ENCODE results near the gene PPP2R5D. TPM values are rescaled to one million over a fixed set of nuclear protein-coding genes. Genes with fewer than 3 reads are reported as not detected.

The PPP2R5D gene
- total and polyA plus RNA-seq, 2 donors from 2014 or later, result 21.8 to 22.6 TPM

DNA sequence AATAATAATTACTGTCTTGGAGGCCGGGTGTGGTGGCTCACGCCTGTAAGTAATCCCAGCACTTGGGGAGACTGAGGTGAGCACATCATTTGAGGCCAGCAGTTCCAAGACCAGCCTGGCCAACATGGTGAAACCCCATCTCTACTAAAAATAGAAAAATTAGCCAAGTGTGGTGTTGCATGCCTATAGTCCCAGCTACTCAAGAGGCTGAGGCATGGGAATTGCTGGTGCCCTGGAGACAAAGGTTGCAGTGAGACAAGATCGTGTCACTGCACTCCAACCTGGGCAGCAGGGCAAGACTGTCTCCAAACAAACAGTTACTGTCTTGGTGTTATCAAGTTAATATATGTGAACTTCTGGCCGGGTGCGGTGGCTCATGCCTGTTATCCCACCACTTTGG is 42.0 kb downstream of the PPP2R5D start:
- H3K9me3 ChIP-seq (ENCODE audit: control insufficient read depth in 2 of 3, insufficient read depth in 1 of 3, low read length in 3 of 3), result no peaks in the 10 kb centered on the region
- no peak for DNase-seq
- no peak overlapping the region for H3K27ac ChIP-seq (ENCODE audit: low read depth in 2 of 2, low read length in 2 of 2)
- no peak overlapping the region for H3K4me3 ChIP-seq (ENCODE audit: low read length in 3 of 3)
- H3K4me1 ChIP-seq (ENCODE audit: control insufficient read depth in 2 of 3, insufficient read depth in 2 of 3, low read depth in 1 of 3, low read length in 3 of 3), result no peaks in the 10 kb centered on the region
- peaks cover 7 to 38% (median 29%) of the 10 kb centered on the region in 3 donors for H3K36me3 ChIP-seq (ENCODE audit: control insufficient read depth in 2 of 3, insufficient read depth in 3 of 3, low read length in 3 of 3)
- no peak for FAIRE-seq
- no peak overlapping the region for H3K9ac ChIP-seq (ENCODE audit: low read length in 3 of 3)
- TF ChIP-seq, protein P1, sequence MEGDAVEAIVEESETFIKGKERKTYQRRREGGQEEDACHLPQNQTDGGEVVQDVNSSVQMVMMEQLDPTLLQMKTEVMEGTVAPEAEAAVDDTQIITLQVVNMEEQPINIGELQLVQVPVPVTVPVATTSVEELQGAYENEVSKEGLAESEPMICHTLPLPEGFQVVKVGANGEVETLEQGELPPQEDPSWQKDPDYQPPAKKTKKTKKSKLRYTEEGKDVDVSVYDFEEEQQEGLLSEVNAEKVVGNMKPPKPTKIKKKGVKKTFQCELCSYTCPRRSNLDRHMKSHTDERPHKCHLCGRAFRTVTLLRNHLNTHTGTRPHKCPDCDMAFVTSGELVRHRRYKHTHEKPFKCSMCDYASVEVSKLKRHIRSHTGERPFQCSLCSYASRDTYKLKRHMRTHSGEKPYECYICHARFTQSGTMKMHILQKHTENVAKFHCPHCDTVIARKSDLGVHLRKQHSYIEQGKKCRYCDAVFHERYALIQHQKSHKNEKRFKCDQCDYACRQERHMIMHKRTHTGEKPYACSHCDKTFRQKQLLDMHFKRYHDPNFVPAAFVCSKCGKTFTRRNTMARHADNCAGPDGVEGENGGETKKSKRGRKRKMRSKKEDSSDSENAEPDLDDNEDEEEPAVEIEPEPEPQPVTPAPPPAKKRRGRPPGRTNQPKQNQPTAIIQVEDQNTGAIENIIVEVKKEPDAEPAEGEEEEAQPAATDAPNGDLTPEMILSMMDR (IDR thresholded peaks at IDR 0.05; ENCODE audit: borderline replicate concordance, extremely low read depth, insufficient read depth), result no peak
- H3K27me3 ChIP-seq (ENCODE audit: control insufficient read depth, insufficient read depth, low read length), result no peaks in the 10 kb centered on the region
- intact Hi-C loops (cut with DNase I), result no loop called here

- intact Hi-C loops (cut with DNase I), result no loop called here
- Histone ChIP-seq H3K27me3 (ENCODE audit: control insufficient read depth, insufficient read depth, low read length) (no peaks in the 10 kb centered on the region), H3K9ac (ENCODE audit: low read length in 3 of 3) (no peak overlapping the region), H3K27ac (ENCODE audit: low read depth in 2 of 2, low read length in 2 of 2) (no peak overlapping the region), H3K9me3 (ENCODE audit: control insufficient read depth in 2 of 3, insufficient read depth in 1 of 3, low read length in 3 of 3) (no peaks in the 10 kb centered on the region), H3K4me1 (ENCODE audit: control insufficient read depth in 2 of 3, insufficient read depth in 2 of 3, low read depth in 1 of 3, low read length in 3 of 3) (no peaks in the 10 kb centered on the region), H3K4me3 (ENCODE audit: low read length in 3 of 3) (no peak overlapping the region), H3K36me3 (ENCODE audit: control insufficient read depth in 2 of 3, insufficient read depth in 3 of 3, low read length in 3 of 3) (peaks cover 7 to 39% (median 29%) of the 10 kb centered on the region in 3 donors)
- DNase-seq, result no peak
- TF ChIP-seq, protein P1 (IDR thresholded peaks at IDR 0.05; ENCODE audit: borderline replicate concordance, extremely low read depth, insufficient read depth), result no peak
- no peak for FAIRE-seq
These were observed 44.8 kb downstream of the PPP2R5D start for GRCh38 chr6:43029120-43029519.

DNA sequence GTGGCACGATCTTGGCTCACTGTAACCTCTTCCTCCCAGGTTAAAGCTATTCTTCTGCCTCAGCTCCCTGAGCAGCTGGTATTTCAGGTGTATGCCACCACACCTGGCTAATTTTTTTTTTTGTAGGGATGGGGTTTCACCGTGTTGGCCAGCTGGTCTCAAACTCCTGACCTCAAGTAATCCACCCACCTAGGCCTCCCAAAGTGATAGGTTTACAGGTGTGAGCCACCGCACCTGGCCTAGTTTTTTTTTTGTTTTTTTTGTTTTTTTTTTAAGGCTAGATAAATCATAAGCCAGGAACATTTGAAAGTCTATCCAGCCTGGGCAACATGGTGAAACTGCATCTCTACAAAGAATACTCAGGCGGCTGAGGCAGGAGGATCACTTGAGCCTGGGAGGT is 48.0 kb downstream of the PPP2R5D start:
- DNase-seq, result no peak
- peaks cover 8 to 19% (median 18%) of the 10 kb centered on the region in 3 donors for H3K36me3 ChIP-seq (ENCODE audit: control insufficient read depth in 2 of 3, insufficient read depth in 3 of 3, low read length in 3 of 3)
- H3K4me1 ChIP-seq (ENCODE audit: control insufficient read depth in 2 of 3, insufficient read depth in 2 of 3, low read depth in 1 of 3, low read length in 3 of 3), result peaks cover 0 to 2% (median 0%) of the 10 kb centered on the region in 3 donors
- H3K4me3 ChIP-seq (ENCODE audit: low read length in 3 of 3), result no peak overlapping the region
- no peak overlapping the region for H3K9ac ChIP-seq (ENCODE audit: low read length in 3 of 3)
- no peak overlapping the region for H3K27ac ChIP-seq (ENCODE audit: low read depth in 2 of 2, low read length in 2 of 2)
- intact Hi-C loops (cut with DNase I), result no loop called here
- H3K27me3 ChIP-seq (ENCODE audit: control insufficient read depth, insufficient read depth, low read length), result no peaks in the 10 kb centered on the region
- TF ChIP-seq, protein P1 (IDR thresholded peaks at IDR 0.05; ENCODE audit: borderline replicate concordance, extremely low read depth, insufficient read depth), result no peak
- no peak for FAIRE-seq
- H3K9me3 ChIP-seq (ENCODE audit: control insufficient read depth in 2 of 3, insufficient read depth in 1 of 3, low read length in 3 of 3), result no peaks in the 10 kb centered on the region
